K562 (cell line): ENCODE results near the gene SLC30A9. TPM values are rescaled to one million over a fixed set of nuclear protein-coding genes. Genes with fewer than 3 reads are reported as not detected.

Experiments
- ATAC-seq: fragments of 200-7000 bp; cut with Tn5 transposase; 3 replicates; pipeline ENCODE4 v1.9.1; 2020; ENCODE audit warnings: moderate library complexity
- BruUV-seq: library from RNA; stranded (reverse); fragments of 400-500 nt; replicated peaks from 2 replicates; lab custom pipeline; 2021; lab: Mats Ljungman, UMichigan
- CTCF ChIA-PET: fragments of 300-600 bp; formaldehyde crosslinking; extraction: SDS; loops from one replicate; lab custom pipeline; 2021; ENCODE audit warnings: low intra/inter-chr PET ratio; lab: Yijun Ruan, JAX
- POLR2A ChIA-PET: fragments of 300-600, 350-650 bp; sonication (Branson Sonifier 250); formaldehyde crosslinking; extraction: SDS; loops from one replicate; lab custom pipeline; 2021; ENCODE audit warnings: antibody characterized with exemption, inconsistent platforms; lab: Yijun Ruan, JAX
- DNase-seq, 4 experiments: peaks; one replicate each; pipeline versions ENCODE4 v3.0.0 to v3.0.0-alpha.2; 2011 to 2018; ENCODE audit warnings: low spot score in 3 of 4, mixed read lengths in 3 of 4; ENCODE audit errors: extremely low read depth in 1 of 4
- FAIRE-seq: peaks from 2 replicates; lab custom pipeline; 2011; peaks lifted over from hg19 to GRCh38; lab: Jason Lieb, UNC
- H2AFZ ChIP-seq: 2 replicates; pipeline ENCODE4 v1.6.0; 2011; ENCODE audit warnings: low read depth, low read length, control low read depth, inconsistent platforms
- H3K27ac ChIP-seq: fragments of 200-600 bp; 3 replicates; pipeline ENCODE4 v1.8.0; 2011; ENCODE audit warnings: low read depth, mild to moderate bottlenecking, control low read depth, inconsistent platforms, low read length, moderate library complexity, mixed read lengths; ENCODE audit errors: extremely low read depth
- H3K27me3 ChIP-seq, 2 experiments: fragments of 300-600 bp in 1 of 2; 2 replicates in 1 of 2; 3 replicates in 1 of 2; pipeline versions ENCODE4 v1.6.0 to v1.8.0; 2011; ENCODE audit warnings: inconsistent platforms in 2 of 2, low read length in 2 of 2, mild to moderate bottlenecking in 1 of 2, mixed read lengths in 1 of 2, moderate library complexity in 1 of 2; ENCODE audit not compliant: control insufficient read depth in 2 of 2, insufficient read depth in 2 of 2
- H3K36me3 ChIP-seq: fragments of 300-600 bp; 3 replicates; pipeline ENCODE4 v1.8.0; 2011; ENCODE audit warnings: mild to moderate bottlenecking, low read length, inconsistent platforms; ENCODE audit not compliant: control insufficient read depth, insufficient read depth
- H3K4me1 ChIP-seq, 2 experiments: fragments of 200-600 bp in 1 of 2; replicated peaks in 1 of 2; 2 replicates in 1 of 2; 3 replicates in 1 of 2; pipeline versions ENCODE4 v1.5.1 to v1.8.0; 2011; ENCODE audit warnings: inconsistent platforms in 2 of 2, low read length in 2 of 2, mild to moderate bottlenecking in 1 of 2, mixed read lengths in 1 of 2, moderate library complexity in 1 of 2; ENCODE audit not compliant: control insufficient read depth in 2 of 2, insufficient read depth in 2 of 2
- H3K4me2 ChIP-seq: 2 replicates; pipeline ENCODE4 v1.6.1; 2011; ENCODE audit warnings: low read length, control low read depth, inconsistent platforms, mixed read lengths; ENCODE audit not compliant: insufficient read depth
- H3K4me3 ChIP-seq: fragments of 200-600 bp; sonication (generic), shearing (Covaris generic); 2 replicates; pipeline ENCODE4 v1.5.1; 2016; ENCODE audit warnings: control low read depth, inconsistent platforms
- H3K79me2 ChIP-seq: fragments of 200-600 bp; 3 replicates; pipeline ENCODE4 v1.8.0; 2011; ENCODE audit warnings: low read length, inconsistent platforms; ENCODE audit not compliant: control insufficient read depth, insufficient read depth
- H3K9ac ChIP-seq, 2 experiments: 2 replicates each; pipeline versions ENCODE4 v1.6.0 to v1.6.1; 2011; ENCODE audit warnings: low read depth in 2 of 2, low read length in 2 of 2, control low read depth in 1 of 2, inconsistent platforms in 1 of 2, mild to moderate bottlenecking in 1 of 2, mixed read lengths in 1 of 2; ENCODE audit not compliant: insufficient read depth in 1 of 2
- H3K9me1 ChIP-seq: one replicate; pipeline ENCODE4 v1.6.0; 2011; ENCODE audit warnings: inconsistent platforms, mild to moderate bottlenecking, low read length, moderate library complexity; ENCODE audit not compliant: control insufficient read depth, insufficient read depth
- H3K9me3 ChIP-seq: replicated peaks from 2 replicates; pipeline ENCODE4 v1.5.1; 2011; ENCODE audit warnings: low read depth, low read length, inconsistent platforms; ENCODE audit not compliant: control insufficient read depth, insufficient read depth
- H4K20me1 ChIP-seq: replicated peaks from 2 replicates; pipeline ENCODE4 v1.6.1; 2011; ENCODE audit warnings: low read length, inconsistent platforms, mixed read lengths; ENCODE audit not compliant: control insufficient read depth, insufficient read depth
- BACH1 ChIP-seq: fragments of 200-800 bp; sonication (Bioruptor generic); IDR thresholded peaks from 2 replicates; pipeline ENCODE4 v1.6.1; 2016; ENCODE audit warnings: missing genetic modification characterization, missing compliant biosample characterization
- CBFB ChIP-seq: sonication (generic); formaldehyde crosslinking; IDR thresholded peaks from 2 replicates; pipeline ENCODE4 v1.4.0; 2020; ENCODE audit warnings: mild to moderate bottlenecking, missing genetic modification reagents
- CBX8 ChIP-seq: fragments of 200-600 bp; sonication (generic); IDR thresholded peaks from 2 replicates; pipeline ENCODE4 v1.6.1; 2012; ENCODE audit warnings: borderline replicate concordance, mixed run types, low read depth, mild to moderate bottlenecking, moderate library complexity, mixed read lengths, low read length, control low read depth, inconsistent platforms; ENCODE audit not compliant: poor library complexity, severe bottlenecking; ENCODE audit errors: extremely low read depth
- MXI1 ChIP-seq: IDR thresholded peaks from 2 replicates; pipeline ENCODE4 v1.6.1; 2011; ENCODE audit warnings: low read depth, mild to moderate bottlenecking, improper control_type of control experiment, low read length
- NFXL1 ChIP-seq: fragments of 450-650 bp; formaldehyde crosslinking; IDR thresholded peaks from 2 replicates; pipeline ENCODE4 v1.4.0; 2021; ENCODE audit warnings: mild to moderate bottlenecking
- PHTF2 ChIP-seq: fragments of 250-450 bp; sonication (Bioruptor Pico); IDR thresholded peaks from 2 replicates; pipeline ENCODE4 v1.5.0; 2021; ENCODE audit warnings: mild to moderate bottlenecking
- REST ChIP-seq, 2 experiments: fragments of 450-650 bp; formaldehyde crosslinking in 1 of 2; IDR thresholded peaks; 2 replicates each; pipeline versions ENCODE4 v1.4.0 to v1.6.1; 2014 to 2020; ENCODE audit warnings: mild to moderate bottlenecking in 2 of 2, borderline replicate concordance in 1 of 2, low read depth in 1 of 2
- RFX1 ChIP-seq: fragments of 450-650 bp; IDR thresholded peaks from 2 replicates; pipeline ENCODE4 v1.6.1; 2016; ENCODE audit warnings: mild to moderate bottlenecking, moderate library complexity
- RUNX1 ChIP-seq: sonication (generic); IDR thresholded peaks from 2 replicates; pipeline ENCODE4 v1.6.1; 2016; ENCODE audit warnings: antibody characterized with exemption, low read depth
- SMAD1 ChIP-seq: fragments of 150-350 bp; IDR thresholded peaks from 2 replicates; pipeline ENCODE4 v1.6.1; 2014; ENCODE audit warnings: low read length, low read depth; ENCODE audit not compliant: partially characterized antibody
- SMARCC2 ChIP-seq: fragments of 450-650 bp; IDR thresholded peaks from 2 replicates; pipeline ENCODE4 v1.6.1; 2017; ENCODE audit warnings: antibody characterized with exemption, moderate library complexity, mild to moderate bottlenecking, low read depth
- ZC3H8 ChIP-seq: fragments of 450-650 bp; IDR thresholded peaks from 2 replicates; pipeline ENCODE4 v1.6.1; 2017
- WGBS: fragments of 100-300 bp; shearing (Covaris generic); methylation state at CpG from one replicate; pipeline ENCODE4 v1.1.6; 2016; ENCODE audit warnings: low coverage, mixed read lengths; ENCODE audit not compliant: insufficient coverage; ENCODE audit errors: missing lambda C conversion rate; 5-methylcytosine and 5-hydroxymethylcytosine counted together
- in situ Hi-C: fragments of 300-500 bp; cut with MboI; formaldehyde crosslinking; loops from 4 replicates; pipeline ENCODE4 v1.15.0; 2018; ENCODE audit warnings: inconsistent platforms, mixed read lengths
- intact Hi-C: fragments of 100-400 bp; cut with micrococcal nuclease; formaldehyde crosslinking; loops from 2 replicates; pipeline ENCODE4 v1.14.2; 2022
- polyA plus RNA-seq, 8 experiments: library from polyadenylated mRNA; depleted of rRNA in 4 of 8; stranded (reverse) in 5 of 8; unstranded in 3 of 8; fragments of >200 nt; fragmentation: Nextera tagmentation in 2 of 8; fragmentation: Illumina TruSeq in 1 of 8; extraction: Ambion mirVana in 2 of 8; extraction: Trizol in 1 of 8; gene quantifications; 2 replicates each; pipeline versions ENCODE4 v1.2.1 to v1.2.3, GENCODE V29; 2011 to 2014; ENCODE audit warnings: inconsistent platforms in 1 of 8, missing spikeins in 1 of 8
- total RNA-seq, 7 experiments: library from RNA; depleted of rRNA in 6 of 7; stranded (reverse); fragments of >200 nt in 6 of 7; fragmentation: Illumina TruSeq in 2 of 7; extraction: Trizol in 2 of 7; gene quantifications; 2 replicates each; pipeline versions ENCODE4 v1.2.1 to v1.2.3, GENCODE V29; 2011 to 2021; ENCODE audit warnings: low replicate concordance in 1 of 7

SLC30A9 gene
- total and polyA plus RNA-seq, 9 of the 15 experiments (the other 6 are each of a cell fraction or from before 2014, with no cell fraction given): 14.7 to 73.5 (median 51.6) TPM

GRCh38 chr4:42066402-42066801 is 76.1 kb downstream of the SLC30A9 start:
- Histone ChIP-seq H3K4me3 (no peak overlapping the region), H3K9ac (no peak overlapping the region), H3K4me2 (no peak overlapping the region), H3K79me2 (no peaks in the 10 kb centered on the region), H3K4me1 (no peaks in the 10 kb centered on the region), H3K27ac (no peak overlapping the region), H3K9me1 (no peaks in the 10 kb centered on the region), H3K36me3 (peaks cover 42% of the 10 kb centered on the region; the same call in 2 of the 3 replicates), H3K27me3 (no peaks in the 10 kb centered on the region), H3K9me3 (no peaks in the 10 kb centered on the region), H2AFZ (no peak overlapping the region), H4K20me1 (no peaks in the 10 kb centered on the region)
- ChIA-PET CTCF (no interaction called here), POLR2A (no interaction called here)
- 89% methylated on average over 2 of the region's 2 CpGs for WGBS
- DNase-seq: no peak
- intact Hi-C loops: no loop called here
- TF ChIP-seq REST (IDR thresholded peaks at IDR 0.05; ENCODE audit: borderline replicate concordance) (no peak), REST (CRISPR knock-in tag; IDR thresholded peaks at IDR 0.05; ENCODE audit: low read depth) (no peak), ZC3H8 (no peak), MXI1 (no peak), CBX8 (no peak), NFXL1 (CRISPR knock-in tag) (no peak), PHTF2 (CRISPR knock-in tag) (no peak), RFX1 (no peak), BACH1 (tag) (no peak), SMAD1 (no peak), SMARCC2 (no peak), RUNX1 (no peak), CBFB (CRISPR knock-in tag) (no peak)
- in situ Hi-C loops: no loop called here
- no TSS peak for BruUV-seq
- ATAC-seq: no peak
- no peak for FAIRE-seq
